ENCODE data around the gene BPIFB6. TPM values are rescaled to one million over a fixed set of nuclear protein-coding genes. Genes with fewer than 3 reads are reported as not detected.

Gene BPIFB6
- polyA plus RNA-seq, 1 of the 3 experiments (the other 2 are of a cell fraction): not detected

GRCh38 chr20:33062825-33063149, 31.3 kb downstream of the BPIFB6 start:
- Histone ChIP-seq H3K79me2 (ENCODE audit: insufficient read depth) (no peaks in the 10 kb centered on the region), H3K9me2 (no peaks in the 10 kb centered on the region), H3K36me3 (replicated peaks in 1 of 2; ENCODE audit: control insufficient read depth in 1 of 2, insufficient read depth in 2 of 2, low read length in 1 of 2) (no peaks in the 10 kb centered on the region), H3K9me3 (no peaks in the 10 kb centered on the region), H3K4me1 (ENCODE audit: control insufficient read depth in 1 of 2, insufficient read depth in 2 of 2, low read depth in 1 of 2, low read length in 1 of 2) (no peaks in the 10 kb centered on the region), H4K20me1 (ENCODE audit: insufficient read depth) (no peaks in the 10 kb centered on the region), H3K27me3 (ENCODE audit: insufficient read depth) (peaks cover 27% of the 10 kb centered on the region; the same call in 1 of the 2 replicates), H3K4me3 (ENCODE audit: low read depth in 2 of 2, low read length in 1 of 2) (no peak overlapping the region), H3F3A (replicated peaks; ENCODE audit: insufficient read depth) (no peaks in the 10 kb centered on the region), H2AFZ (ENCODE audit: low read depth) (no peak overlapping the region), H3K4me2 (no peak overlapping the region), H3K27ac (ENCODE audit: low read depth in 2 of 2, low read length in 1 of 2) (no peak overlapping the region), H3K9ac (no peak overlapping the region)
- 17% methylated on average over 1 of the region's 1 CpG for WGBS (ENCODE audit: low lambda C conversion rate)
- TF ChIP-seq CTCF (IDR thresholded peaks at IDR 0.05) (no peak), TEAD4 (IDR thresholded peaks at IDR 0.05; ENCODE audit: borderline replicate concordance, insufficient read depth) (no peak), JUND (IDR thresholded peaks at IDR 0.05) (no peak), POLR2AphosphoS5 (IDR thresholded peaks at IDR 0.05; ENCODE audit: low read depth, low read length) (no peak), EP300 (IDR thresholded peaks at IDR 0.05; ENCODE audit: borderline replicate concordance in 1 of 2, low read depth in 1 of 2, low read length in 1 of 2) (no peak), MAX (IDR thresholded peaks at IDR 0.05; ENCODE audit: low read depth) (no peak), RXRA (IDR thresholded peaks at IDR 0.05; ENCODE audit: borderline replicate concordance, low read depth) (no peak), RCOR1 (IDR thresholded peaks at IDR 0.05; ENCODE audit: low read length) (no peak), FOXJ3 (CRISPR knock-in tag; IDR thresholded peaks at IDR 0.05) (no peak), GABPA (IDR thresholded peaks at IDR 0.05; ENCODE audit: low read depth) (no peak), CHD2 (IDR thresholded peaks at IDR 0.05; ENCODE audit: low read length, partially characterized antibody) (no peak), RAD21 (IDR thresholded peaks at IDR 0.05; ENCODE audit: low read length) (no peak), SMC3 (IDR thresholded peaks at IDR 0.05; ENCODE audit: low read depth, low read length) (no peak), YY1 (IDR thresholded peaks at IDR 0.05; ENCODE audit: low read depth) (no peak), SIN3A (IDR thresholded peaks at IDR 0.05; ENCODE audit: borderline replicate concordance, low read depth, low read length) (no peak), RFX5 (IDR thresholded peaks at IDR 0.05; ENCODE audit: low read length) (no peak), NRF1 (IDR thresholded peaks at IDR 0.05; ENCODE audit: low read depth, low read length) (no peak), FOXM1 (IDR thresholded peaks at IDR 0.05; ENCODE audit: low read depth) (no peak), TAF1 (IDR thresholded peaks at IDR 0.05; ENCODE audit: borderline replicate concordance, low read depth, low read length) (no peak), IRF3 (IDR thresholded peaks at IDR 0.05; ENCODE audit: low read depth, low read length) (no peak)
- ChIA-PET POLR2A (no interaction called here), CTCF (interaction anchor here (1.1 to 1.2 kb wide), 2 partner anchors 14 to 149 kb away, joined by 3 read pairs; no protein-coding TSS in a partner anchor)
- no peak for DNase-seq

Measured in SK-N-SH (cell line).